HAP-1 (cell line): ENCODE measurements around the gene DNASE1L1.

ENCODE experiments used
- DNase-seq, 2 experiments: peaks; one replicate each; pipeline ENCODE4 v3.0.0-alpha.2; 2016 to 2020; ENCODE audit warnings: low spot score in 2 of 2
- H3K27me3 ChIP-seq: fragments of 250-450 bp; sonication (Bioruptor Pico); 2 replicates; pipeline ENCODE4 v1.5.1; 2020; ENCODE audit warnings: low read depth, mild to moderate bottlenecking, moderate library complexity
- H3K36me3 ChIP-seq: fragments of 250-450 bp; sonication (Bioruptor Pico); replicated peaks from 2 replicates; pipeline ENCODE4 v1.5.1; 2020; ENCODE audit warnings: mild to moderate bottlenecking
- H3K4me1 ChIP-seq: fragments of 250-450 bp; sonication (Bioruptor Pico); 2 replicates; pipeline ENCODE4 v1.5.1; 2020; ENCODE audit warnings: mild to moderate bottlenecking
- H3K4me3 ChIP-seq: fragments of 250-450 bp; sonication (Bioruptor Pico); 2 replicates; pipeline ENCODE4 v1.5.1; 2020; ENCODE audit warnings: mild to moderate bottlenecking, moderate library complexity
- H3K9me3 ChIP-seq: fragments of 250-450 bp; sonication (Bioruptor Pico); 2 replicates; pipeline ENCODE4 v1.5.1; 2020; ENCODE audit warnings: mild to moderate bottlenecking, moderate library complexity
- in situ Hi-C: fragments of 300-500 bp; cut with MboI; formaldehyde crosslinking; loops from 3 replicates; pipeline ENCODE4 v1.14.3; 2020; ENCODE audit warnings: low sequenced_read_pairs, inconsistent platforms, mixed read lengths

Gene DNASE1L1

GRCh38 chrX:154368630-154369448 is 40.2 kb downstream of the DNASE1L1 start:
- H3K4me1 ChIP-seq, result peaks cover 26% of the 10 kb centered on the region
- in situ Hi-C loops, result loop anchor here (25.0 kb wide), 1 partner anchor 168 kb away; the partner anchor contains the start of genes G6PD and IKBKG
- peak overlapping the region; percentile 77 for H3K4me3 ChIP-seq
- peaks cover 65% of the 10 kb centered on the region for H3K36me3 ChIP-seq
- DNase-seq, result peak; percentile 51 to 78
- H3K27me3 ChIP-seq, result no peaks in the 10 kb centered on the region
- H3K9me3 ChIP-seq, result no peaks in the 10 kb centered on the region

DNA sequence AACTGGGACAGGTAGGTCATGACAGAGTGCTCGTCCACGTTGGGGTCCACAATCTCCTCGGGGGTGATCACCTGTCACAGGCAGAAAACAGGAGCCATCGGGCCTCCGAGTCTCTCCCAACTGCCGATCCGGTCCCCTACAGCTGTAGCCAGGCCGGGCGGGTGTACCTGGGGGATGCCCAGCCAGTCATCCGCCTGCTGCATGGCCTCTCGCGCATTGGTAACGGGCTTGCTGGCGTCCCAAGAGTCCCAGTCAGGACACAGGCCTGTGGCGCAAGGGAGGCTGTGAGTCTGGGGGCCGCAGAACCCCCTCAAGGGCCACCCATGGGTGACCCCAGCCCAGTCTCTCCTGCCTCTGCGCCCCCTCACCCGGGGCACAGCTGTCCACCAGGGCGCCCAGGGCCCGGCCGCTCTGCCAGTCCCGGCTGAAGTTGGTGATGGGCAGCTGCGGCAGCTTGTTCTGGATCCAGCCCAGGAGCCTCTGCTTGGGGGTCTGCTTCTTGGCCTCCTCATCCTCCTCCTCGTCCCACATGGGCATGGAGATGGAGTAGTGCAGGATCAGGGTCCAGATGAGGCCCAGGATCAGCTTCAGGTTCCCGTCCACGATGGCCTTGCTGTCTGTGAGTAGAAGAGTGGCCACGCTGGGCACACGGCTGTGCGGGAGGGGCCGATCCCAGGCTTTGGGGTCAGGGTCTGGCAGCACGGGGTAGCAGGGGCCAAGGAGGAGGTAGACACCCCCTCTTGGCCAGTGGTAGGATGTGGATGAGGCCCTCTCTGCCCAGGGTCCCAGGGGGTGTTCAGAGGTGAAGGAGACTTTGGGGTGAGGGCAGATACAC is 41.4 kb downstream of the DNASE1L1 start:
- no peak for DNase-seq
- in situ Hi-C loops, result loop anchor here (25.0 kb wide), 1 partner anchor 170 kb away; the partner anchor contains the start of genes G6PD and IKBKG
- Histone ChIP-seq H3K4me3 (no peak overlapping the region), H3K27me3 (no peaks in the 10 kb centered on the region), H3K36me3 (peaks cover 77% of the 10 kb centered on the region), H3K4me1 (peaks cover 18% of the 10 kb centered on the region), H3K9me3 (no peaks in the 10 kb centered on the region)

DNA sequence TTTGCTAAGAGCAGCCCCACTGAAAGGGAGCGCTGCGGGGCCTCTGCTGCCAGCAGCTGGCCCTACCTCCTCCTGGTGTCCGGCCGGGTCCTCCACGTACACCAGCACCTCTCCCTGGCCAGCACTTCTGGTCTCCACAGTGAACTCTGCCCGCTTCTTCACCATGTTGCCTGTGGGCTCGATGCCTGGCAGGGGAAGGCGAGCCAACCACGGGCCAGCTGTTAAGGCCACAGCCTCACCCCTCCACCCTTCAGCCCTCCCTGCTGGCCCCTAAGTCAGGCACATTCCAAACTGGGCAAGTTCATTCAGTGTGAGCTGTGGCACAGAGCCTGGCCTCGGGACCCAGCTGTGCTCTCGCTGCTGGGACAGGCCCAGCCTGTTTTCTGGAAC is 42.4 kb downstream of the DNASE1L1 start:
- Histone ChIP-seq H3K4me3 (no peak overlapping the region), H3K9me3 (no peaks in the 10 kb centered on the region), H3K4me1 (peaks cover 10% of the 10 kb centered on the region), H3K36me3 (peaks cover 87% of the 10 kb centered on the region), H3K27me3 (no peaks in the 10 kb centered on the region)
- DNase-seq, result no peak
- in situ Hi-C loops, result loop anchor here (25.0 kb wide), 1 partner anchor 171 kb away; the partner anchor contains the start of genes G6PD and IKBKG

- peaks cover 10% of the 10 kb centered on the region for H3K4me1 ChIP-seq
- H3K4me3 ChIP-seq, result no peak overlapping the region
- peaks cover 92% of the 10 kb centered on the region for H3K36me3 ChIP-seq
- in situ Hi-C loops, result loop anchor here (25.0 kb wide), 1 partner anchor 171 kb away; the partner anchor contains the start of genes G6PD and IKBKG
- H3K27me3 ChIP-seq, result no peaks in the 10 kb centered on the region
- no peak for DNase-seq
- no peaks in the 10 kb centered on the region for H3K9me3 ChIP-seq
These were observed 42.9 kb downstream of the DNASE1L1 start for GRCh38 chrX:154365997-154366665.

DNA sequence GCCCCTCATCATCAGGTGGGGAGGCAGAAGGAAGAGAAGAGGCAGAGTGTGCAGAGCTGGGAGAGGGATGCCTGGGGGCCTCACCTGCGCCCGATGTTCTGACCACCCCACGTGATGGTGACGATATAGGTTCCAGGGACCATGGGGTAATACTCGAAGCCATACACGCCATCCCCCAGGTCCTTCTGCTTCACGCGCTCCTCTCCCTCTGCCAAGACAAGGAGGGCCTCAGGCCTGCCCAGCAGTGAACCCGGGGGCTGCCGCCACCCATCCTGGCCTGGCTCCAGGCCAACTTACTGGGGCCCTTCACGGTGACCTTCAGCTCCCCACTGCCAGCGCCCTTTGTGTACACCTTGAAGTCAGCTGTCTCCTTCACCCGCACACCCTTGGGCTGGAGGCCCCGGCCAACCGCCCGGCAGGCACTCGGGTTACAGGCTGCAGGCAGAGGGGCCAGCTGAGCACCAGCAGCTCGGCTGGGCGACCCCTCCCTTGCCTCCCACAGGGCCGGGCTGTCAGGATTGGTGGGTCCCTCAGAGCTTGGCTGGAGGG is 43.9 kb downstream of the DNASE1L1 start:
- Histone ChIP-seq H3K4me3 (no peak overlapping the region), H3K9me3 (no peaks in the 10 kb centered on the region), H3K36me3 (peaks cover 92% of the 10 kb centered on the region), H3K27me3 (no peaks in the 10 kb centered on the region), H3K4me1 (peaks cover 10% of the 10 kb centered on the region)
- no peak for DNase-seq
- in situ Hi-C loops, result loop anchor here (25.0 kb wide), 1 partner anchor 172 kb away; the partner anchor contains the start of genes G6PD and IKBKG

GRCh38 chrX:154363706-154364439 is 45.2 kb downstream of the DNASE1L1 start:
- Histone ChIP-seq H3K36me3 (peaks cover 98% of the 10 kb centered on the region), H3K4me1 (peaks cover 7% of the 10 kb centered on the region), H3K27me3 (no peaks in the 10 kb centered on the region), H3K9me3 (no peaks in the 10 kb centered on the region), H3K4me3 (no peak overlapping the region)
- in situ Hi-C loops, result loop anchor here (25.0 kb wide), 1 partner anchor 173 kb away; the partner anchor contains the start of genes G6PD and IKBKG
- DNase-seq, result no peak

- H3K4me1 ChIP-seq, result no peaks in the 10 kb centered on the region
- no peaks in the 10 kb centered on the region for H3K9me3 ChIP-seq
- H3K36me3 ChIP-seq, result peaks cover 98% of the 10 kb centered on the region
- H3K4me3 ChIP-seq, result no peak overlapping the region
- in situ Hi-C loops, result loop anchor here (25.0 kb wide), 1 partner anchor 175 kb away; the partner anchor contains the start of genes G6PD and IKBKG
- DNase-seq, result no peak
- H3K27me3 ChIP-seq, result no peaks in the 10 kb centered on the region
These were observed 46.8 kb downstream of the DNASE1L1 start for GRCh38 chrX:154362085-154362742.

- H3K4me3 ChIP-seq, result no peak overlapping the region
- no peaks in the 10 kb centered on the region for H3K4me1 ChIP-seq
- peaks cover 98% of the 10 kb centered on the region for H3K36me3 ChIP-seq
- H3K9me3 ChIP-seq, result no peaks in the 10 kb centered on the region
- in situ Hi-C loops, result loop anchor here (25.0 kb wide), 1 partner anchor 177 kb away; the partner anchor contains the start of genes G6PD and IKBKG
- no peaks in the 10 kb centered on the region for H3K27me3 ChIP-seq
- no peak for DNase-seq
These were observed 48.8 kb downstream of the DNASE1L1 start for GRCh38 chrX:154360155-154360713.

- H3K4me1 ChIP-seq, result no peaks in the 10 kb centered on the region
- no peaks in the 10 kb centered on the region for H3K9me3 ChIP-seq
- H3K4me3 ChIP-seq, result no peak overlapping the region
- no peak for DNase-seq
- peaks cover 98% of the 10 kb centered on the region for H3K36me3 ChIP-seq
- in situ Hi-C loops, result loop anchor here (25.0 kb wide), 1 partner anchor 178 kb away; the partner anchor contains the start of genes G6PD and IKBKG
- H3K27me3 ChIP-seq, result no peaks in the 10 kb centered on the region
These were observed 49.5 kb downstream of the DNASE1L1 start for GRCh38 chrX:154359362-154360154.

- DNase-seq, result no peak
- Histone ChIP-seq H3K9me3 (no peaks in the 10 kb centered on the region), H3K4me1 (no peaks in the 10 kb centered on the region), H3K36me3 (peaks cover 98% of the 10 kb centered on the region), H3K27me3 (no peaks in the 10 kb centered on the region), H3K4me3 (no peak overlapping the region)
- in situ Hi-C loops, result loop anchor here (25.0 kb wide), 1 partner anchor 178 kb away; the partner anchor contains the start of genes G6PD and IKBKG
These were observed 50.2 kb downstream of the DNASE1L1 start for GRCh38 chrX:154358829-154359228.

DNA sequence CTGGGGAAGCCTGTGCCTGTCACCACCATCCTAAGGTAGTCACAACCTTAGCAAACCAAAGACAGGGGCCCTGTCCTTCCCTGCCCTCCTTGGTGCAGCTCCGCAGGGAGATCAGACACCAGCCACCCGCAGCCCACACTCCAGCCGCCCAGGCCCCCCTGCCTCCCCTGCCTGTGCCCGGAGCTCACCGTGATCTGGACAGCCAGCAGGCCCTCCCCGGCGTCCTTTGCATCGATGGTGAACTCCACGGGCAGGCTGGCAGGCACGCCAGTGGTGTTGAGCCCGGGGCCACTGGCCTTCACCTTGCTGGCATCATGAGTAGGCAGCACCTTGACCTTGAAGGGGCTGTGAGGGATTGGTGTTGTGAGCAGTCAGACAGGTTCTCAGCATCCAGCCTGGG is 51.0 kb downstream of the DNASE1L1 start:
- DNase-seq, result no peak
- H3K27me3 ChIP-seq, result no peaks in the 10 kb centered on the region
- in situ Hi-C loops, result loop anchor here (25.0 kb wide), 1 partner anchor 179 kb away; the partner anchor contains the start of genes G6PD and IKBKG
- H3K36me3 ChIP-seq, result peaks cover 98% of the 10 kb centered on the region
- no peaks in the 10 kb centered on the region for H3K4me1 ChIP-seq
- no peaks in the 10 kb centered on the region for H3K9me3 ChIP-seq
- no peak overlapping the region for H3K4me3 ChIP-seq
